NCI-H2171 (cell line): ENCODE measurements around the gene ATP13A3.
"Not testable (repeated sequence)": the region's sequence is repeated elsewhere in the genome, so short reads cannot be mapped to it uniquely, and the experiment has no call there.

Experiments
- DNase-seq: peaks from one replicate; lab custom pipeline; 2025; lab: John Stamatoyannopoulos, UW

Gene ATP13A3

GRCh38 chr3:194499516-194499915 lies 12.7 kb upstream of the ATP13A3 start:
- DNase-seq, result not testable (repeated sequence)

GRCh38 chr3:194497799-194498575 lies 11.2 kb upstream of the ATP13A3 start:
- no peak for DNase-seq

GRCh38 chr3:194496217-194496919 lies 9.6 kb upstream of the ATP13A3 start:
- DNase-seq, result no peak

- DNase-seq, result no peak
Observed at GRCh38 chr3:194494951-194495374, 8.2 kb upstream of the ATP13A3 start.

DNA sequence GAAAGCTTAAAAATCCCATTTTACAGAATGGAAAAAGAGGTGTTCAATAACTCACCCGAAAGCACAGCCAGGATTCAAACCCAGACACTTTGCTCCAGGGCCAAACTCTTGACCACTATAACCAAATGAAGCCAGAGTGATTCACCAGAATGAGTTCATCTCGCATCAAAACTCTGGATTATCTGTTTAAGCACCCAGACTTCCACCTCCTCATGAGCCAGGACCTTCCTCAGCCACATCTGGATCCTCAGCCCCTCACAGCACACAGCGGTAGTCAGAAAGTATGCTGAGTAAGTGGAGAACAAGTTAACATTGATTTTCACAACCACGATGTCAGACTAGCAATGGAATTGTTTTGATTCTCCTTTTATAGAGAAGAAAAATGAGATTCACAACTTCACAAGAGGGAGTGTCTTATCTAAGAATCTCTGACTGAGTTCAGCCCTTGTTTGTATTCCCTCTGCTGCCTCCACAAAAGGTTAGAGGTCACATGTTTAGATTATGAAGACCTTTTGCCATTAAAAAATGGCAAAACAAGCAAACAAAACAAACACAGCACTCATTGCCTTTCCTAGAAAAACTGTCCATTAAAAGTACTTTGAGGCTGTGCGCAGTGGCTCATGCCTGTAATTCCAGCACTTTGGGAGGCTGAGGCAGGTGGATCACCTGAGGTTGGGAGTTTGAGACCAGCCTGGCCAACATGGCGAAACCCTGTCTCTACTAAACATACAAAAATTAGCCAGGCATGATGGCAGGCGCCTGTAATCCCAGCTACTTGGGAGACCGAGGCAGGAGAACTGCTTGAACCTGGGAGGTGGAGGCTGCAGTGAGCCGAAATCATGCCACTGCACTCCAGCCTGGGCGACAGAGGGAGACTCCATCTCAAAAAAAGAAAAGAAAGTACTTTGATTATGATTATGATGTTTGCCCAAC lies 7.5 kb upstream of the ATP13A3 start:
- not testable (repeated sequence) for DNase-seq

DNA sequence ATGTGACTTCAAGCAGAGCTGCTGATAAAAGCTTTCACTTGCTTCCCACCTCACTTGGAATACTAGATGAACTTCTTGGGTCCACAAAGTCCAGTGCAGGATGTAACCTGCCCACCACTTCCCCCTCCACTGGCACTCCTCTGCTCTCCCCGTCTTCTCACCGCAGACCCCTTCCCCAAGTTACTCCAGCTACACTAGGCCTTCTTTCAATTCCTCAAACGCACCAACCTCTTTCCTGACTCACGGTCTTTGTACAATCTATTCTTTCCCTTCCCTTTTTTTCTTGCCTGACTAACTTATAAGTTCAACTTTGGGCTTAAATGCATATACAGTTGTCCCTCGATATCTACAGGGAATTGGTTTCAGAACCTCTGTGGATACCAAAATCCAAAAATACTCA lies 5.2 kb upstream of the ATP13A3 start:
- DNase-seq, result no peak

DNA sequence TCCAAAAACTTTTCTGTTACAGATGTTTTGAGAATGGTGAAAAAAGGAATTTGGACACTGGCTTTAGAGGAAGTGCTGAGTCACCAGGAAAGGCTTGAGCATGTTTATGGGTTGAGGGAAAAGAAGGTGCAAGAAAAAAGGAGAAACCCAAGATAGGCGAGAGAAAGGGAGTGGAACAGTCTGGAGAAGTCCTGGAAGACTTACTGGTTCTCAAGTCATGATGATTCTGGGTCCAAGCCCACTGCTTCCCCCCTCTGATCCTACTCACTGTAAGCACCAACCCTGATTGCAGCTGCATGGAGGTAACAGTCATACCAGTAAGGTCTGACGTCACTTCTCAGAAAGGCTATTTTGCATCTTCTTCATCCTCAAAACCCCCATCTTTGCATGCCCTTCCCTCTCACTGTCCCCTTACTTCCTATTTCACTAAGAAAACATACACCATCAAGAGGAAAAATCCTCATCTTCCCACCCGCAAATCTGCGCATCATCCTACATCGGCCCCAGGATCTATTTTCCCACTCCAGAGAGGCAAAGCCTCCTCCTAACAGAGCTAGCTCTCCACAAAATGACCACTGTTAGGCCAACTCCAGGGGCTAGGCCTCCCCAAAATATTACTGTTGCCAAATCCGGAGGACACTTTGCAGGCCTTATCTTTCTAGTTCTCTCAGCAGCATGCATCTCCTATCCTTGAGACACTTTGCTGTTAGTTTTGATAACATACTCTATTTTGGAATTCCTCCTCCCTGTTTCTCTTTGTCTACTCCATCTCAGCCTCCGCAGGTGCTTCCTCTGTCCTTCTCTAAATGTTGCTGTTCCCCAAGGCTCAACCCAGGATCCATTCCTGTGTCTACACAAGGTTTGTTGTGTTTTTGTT lies 3.2 kb upstream of the ATP13A3 start:
- DNase-seq, result no peak

DNA sequence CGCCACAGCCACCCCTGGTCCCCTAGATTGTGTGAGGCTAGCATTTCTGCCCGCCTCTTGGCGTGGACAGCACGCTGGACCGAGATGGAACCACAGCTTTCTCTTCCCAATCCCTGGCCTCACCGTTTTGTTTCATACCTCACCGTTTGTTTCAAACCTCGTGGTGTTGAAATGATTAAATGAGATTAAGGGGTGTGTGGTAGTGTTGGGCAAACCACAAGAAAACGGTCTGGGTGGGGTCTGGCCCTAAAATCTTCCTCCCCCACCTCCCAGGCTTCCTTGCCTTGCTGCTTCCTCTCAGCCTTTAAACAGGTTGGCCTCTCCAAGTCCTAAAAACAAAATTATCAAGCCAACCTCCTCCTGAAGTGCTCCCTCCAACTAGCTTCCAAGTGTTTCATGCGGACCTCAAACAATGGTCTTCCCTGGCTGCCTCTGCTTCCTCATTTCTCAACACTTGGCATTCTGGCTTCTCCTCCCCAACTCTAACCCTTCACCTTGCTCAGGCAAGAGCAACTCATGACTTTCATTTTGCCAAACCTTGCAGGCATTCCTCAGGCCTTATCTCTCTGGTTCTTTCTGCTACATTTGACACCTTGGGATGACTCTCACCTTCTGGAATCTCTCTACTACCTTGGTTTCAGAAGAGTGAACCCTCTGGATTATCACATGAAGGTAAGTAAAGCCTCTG lies 1.4 kb upstream of the ATP13A3 start:
- no peak for DNase-seq

DNA sequence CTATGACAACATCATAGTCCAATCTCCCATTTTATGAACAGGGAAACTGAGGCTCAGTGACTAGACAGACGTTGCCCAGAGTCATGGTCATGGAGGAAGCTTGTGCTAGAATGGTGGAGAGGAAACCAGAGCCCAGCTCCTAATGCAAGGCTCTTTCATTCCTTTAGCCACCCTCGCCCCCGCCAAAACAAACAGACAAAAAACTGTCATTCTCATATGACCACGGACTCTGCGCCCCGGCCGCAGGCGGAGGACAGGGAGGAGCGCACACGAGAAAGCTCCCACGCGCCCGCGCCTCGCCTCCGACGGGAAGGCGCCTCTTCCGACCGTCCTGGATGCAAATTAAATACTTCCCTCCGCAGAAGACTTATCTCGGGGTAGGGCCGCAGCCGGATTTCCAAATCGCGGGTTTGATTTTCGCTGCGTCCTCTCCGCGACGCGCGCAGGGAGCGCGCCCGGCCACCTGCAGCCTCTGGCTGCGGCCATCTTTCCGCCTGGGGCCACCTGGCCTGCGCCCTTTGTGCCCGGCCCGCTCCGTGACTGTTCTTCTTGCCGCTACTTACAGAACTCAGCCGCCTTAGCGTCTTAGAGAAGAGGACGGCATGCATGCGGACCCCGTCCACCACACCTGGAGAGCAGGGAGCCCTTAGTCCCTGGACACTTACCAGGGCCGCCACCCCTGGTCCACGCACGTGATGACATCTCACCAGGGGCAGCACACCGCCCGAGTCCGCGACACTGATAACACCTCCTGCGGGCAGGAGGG lies 670 bp upstream of the ATP13A3 start:
- DNase-seq, result no peak

GRCh38 chr3:194485881-194486539 lies 792 bp downstream of the ATP13A3 start:
- no peak for DNase-seq

DNA sequence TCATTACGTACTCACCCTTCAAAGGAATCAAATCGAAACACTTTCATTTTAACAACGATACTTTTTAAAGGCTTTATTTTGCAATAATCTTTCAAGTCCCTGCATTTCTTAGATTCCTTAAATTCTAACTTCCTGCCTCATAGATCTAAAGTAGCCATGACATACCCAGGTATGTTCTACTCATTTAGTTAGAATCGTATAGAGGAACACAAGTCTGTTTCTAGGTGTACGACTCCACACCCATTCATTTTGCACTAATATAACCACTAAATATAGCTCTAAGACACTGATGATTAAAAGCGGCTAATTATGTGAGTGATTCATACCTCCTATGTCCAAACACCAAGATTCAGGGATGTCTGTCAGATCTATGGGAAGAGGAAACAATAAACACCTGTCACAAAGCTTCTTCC lies 1.3 kb downstream of the ATP13A3 start:
- DNase-seq, result no peak

- no peak for DNase-seq
Observed at GRCh38 chr3:194484614-194485013, 2.2 kb downstream of the ATP13A3 start.

- DNase-seq, result no peak
Observed at GRCh38 chr3:194483850-194484249, 3.0 kb downstream of the ATP13A3 start.

DNA sequence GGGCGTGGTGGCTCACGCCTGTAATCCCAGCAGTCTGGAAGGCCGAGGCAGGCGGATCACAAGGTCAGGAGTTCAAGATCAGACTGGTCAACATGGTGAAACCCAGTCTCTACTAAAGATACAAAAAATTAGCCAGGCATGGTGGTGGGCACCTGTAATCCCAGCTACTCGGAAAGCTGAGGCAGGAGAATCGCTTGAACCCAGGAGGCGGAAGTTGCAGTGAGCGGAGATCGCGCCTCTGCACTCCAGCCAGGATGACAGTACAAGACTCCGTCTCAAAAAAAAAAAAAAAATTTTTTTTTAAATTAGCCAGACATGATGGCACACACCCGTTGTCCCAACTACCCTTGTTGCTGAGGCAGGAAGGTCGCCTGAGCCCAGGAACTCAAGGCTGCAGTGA lies 4.0 kb downstream of the ATP13A3 start:
- not testable (repeated sequence) for DNase-seq

GRCh38 chr3:194482196-194482593 lies 4.6 kb downstream of the ATP13A3 start:
- no peak for DNase-seq

GRCh38 chr3:194481525-194482195 lies 5.1 kb downstream of the ATP13A3 start:
- DNase-seq, result no peak

GRCh38 chr3:194481103-194481502 lies 5.7 kb downstream of the ATP13A3 start:
- DNase-seq, result no peak

- DNase-seq, result no peak
Observed at GRCh38 chr3:194476784-194477183, 10.0 kb downstream of the ATP13A3 start.

- no peak for DNase-seq
Observed at GRCh38 chr3:194475978-194476377, 10.8 kb downstream of the ATP13A3 start.
